Neural cell (in vitro differentiated cells): ENCODE data around the gene PFKFB1. TPM values are rescaled to one million over a fixed set of nuclear protein-coding genes. Genes with fewer than 3 reads are reported as not detected.

Source experiments
- H2AFZ ChIP-seq: fragments of 200-600, 300-800 bp; sonication (generic), shearing (Covaris generic); 2 replicates; pipeline ENCODE4 v1.6.0; 2014; ENCODE audit warnings: low read depth, mild to moderate bottlenecking, antibody characterized with exemption, low read length, moderate library complexity
- H3F3A ChIP-seq: fragments of 200-600 bp; shearing (Covaris generic); 2 replicates; pipeline ENCODE4 v1.6.1; 2016; ENCODE audit warnings: mild to moderate bottlenecking, moderate library complexity, mixed read lengths, antibody characterized with exemption, low read length; ENCODE audit not compliant: insufficient read depth, poor library complexity, severe bottlenecking
- H3K27ac ChIP-seq: fragments of 200-600, 300-800 bp; sonication (generic), shearing (Covaris generic); 2 replicates; pipeline ENCODE4 v1.5.1; 2014; ENCODE audit warnings: mild to moderate bottlenecking, low read length, moderate library complexity
- H3K27me3 ChIP-seq: fragments of 300-800, 200-600 bp; sonication (generic), shearing (Covaris generic); 2 replicates; pipeline ENCODE4 v1.6.0; 2014; ENCODE audit warnings: mild to moderate bottlenecking, low read depth, low read length, moderate library complexity; ENCODE audit not compliant: insufficient read depth
- H3K36me3 ChIP-seq: fragments of 300-800, 200-600 bp; sonication (generic), shearing (Covaris generic); 2 replicates; pipeline ENCODE4 v1.5.1; 2014; ENCODE audit warnings: mild to moderate bottlenecking, antibody characterized with exemption, low read length, moderate library complexity; ENCODE audit not compliant: insufficient read depth
- H3K4me2 ChIP-seq: fragments of 300-800, 200-600 bp; sonication (generic), shearing (Covaris generic); 2 replicates; pipeline ENCODE4 v1.6.0; 2014; ENCODE audit warnings: mild to moderate bottlenecking, low read length
- H3K4me3 ChIP-seq: fragments of 300-800, 200-600 bp; sonication (generic), shearing (Covaris generic); 2 replicates; pipeline ENCODE4 v1.5.1; 2014; ENCODE audit warnings: mild to moderate bottlenecking, low read length, moderate library complexity
- H3K79me2 ChIP-seq: fragments of 200-600 bp; shearing (Covaris generic); replicated peaks from 2 replicates; pipeline ENCODE4 v1.6.0; 2014; ENCODE audit warnings: mild to moderate bottlenecking, low read length, moderate library complexity; ENCODE audit not compliant: insufficient read depth
- H3K9ac ChIP-seq: fragments of 300-800, 200-600 bp; sonication (generic), shearing (Covaris generic); 2 replicates; pipeline ENCODE4 v1.6.1; 2016; ENCODE audit warnings: mild to moderate bottlenecking, low read length, mixed read lengths
- H3K9me2 ChIP-seq: fragments of 200-600 bp; shearing (Covaris generic); 2 replicates; pipeline ENCODE4 v1.6.1; 2016; ENCODE audit warnings: mild to moderate bottlenecking, low read length, mixed read lengths; ENCODE audit not compliant: insufficient read depth
- H3K9me3 ChIP-seq: fragments of 200-600, 300-800 bp; sonication (generic), shearing (Covaris generic); 2 replicates; pipeline ENCODE4 v1.6.1; 2016; ENCODE audit warnings: mild to moderate bottlenecking, mixed run types, low read length, moderate library complexity, mixed read lengths
- H4K20me1 ChIP-seq: fragments of 200-600 bp; shearing (Covaris generic); 2 replicates; pipeline ENCODE4 v1.6.1; 2016; ENCODE audit warnings: mild to moderate bottlenecking, mixed run types; ENCODE audit not compliant: insufficient read depth
- EP300 ChIP-seq: fragments of 450-650 bp; conservative IDR thresholded peaks from 2 replicates; pipeline ENCODE4 v1.6.1; 2014; ENCODE audit warnings: antibody characterized with exemption, mild to moderate bottlenecking, moderate library complexity; ENCODE audit not compliant: poor library complexity, severe bottlenecking
- EZH2 ChIP-seq: fragments of 200-600, 300-800 bp; shearing (Covaris generic), sonication (generic); IDR thresholded peaks from 2 replicates; pipeline ENCODE4 v1.6.1; 2014; ENCODE audit warnings: antibody characterized with exemption, low read length, borderline replicate concordance, mild to moderate bottlenecking; ENCODE audit not compliant: insufficient read depth, poor library complexity, severe bottlenecking
- MXI1 ChIP-seq: fragments of 450-650 bp; conservative IDR thresholded peaks from 2 replicates; pipeline ENCODE4 v1.6.1; 2014; ENCODE audit warnings: antibody characterized with exemption, mild to moderate bottlenecking; ENCODE audit not compliant: poor library complexity, severe bottlenecking
- POLR2AphosphoS5 ChIP-seq: IDR thresholded peaks from 2 replicates; pipeline ENCODE4 v1.6.1; 2012
- RAD21 ChIP-seq: fragments of 450-650 bp; conservative IDR thresholded peaks from 2 replicates; pipeline ENCODE4 v1.6.1; 2014; ENCODE audit warnings: antibody characterized with exemption, mild to moderate bottlenecking, moderate library complexity
- SMC3 ChIP-seq: fragments of 450-650 bp; conservative IDR thresholded peaks from 2 replicates; pipeline ENCODE4 v1.6.1; 2014; ENCODE audit warnings: antibody characterized with exemption, mild to moderate bottlenecking, moderate library complexity; ENCODE audit not compliant: poor library complexity
- TAF1 ChIP-seq: IDR thresholded peaks from 2 replicates; pipeline ENCODE4 v1.6.1; 2012; ENCODE audit warnings: low read depth
- polyA plus RNA-seq: library from polyadenylated mRNA; depleted of rRNA; stranded (reverse); fragments of >200 nt; gene quantifications from 2 replicates; pipeline ENCODE4 v1.2.3, GENCODE V29; 2014
- TF ChIP-seq, protein P1 (sequence below): fragments of 450-650 bp; IDR thresholded peaks from 2 replicates; pipeline ENCODE4 v1.5.1; 2014; ENCODE audit warnings: antibody characterized with exemption, mild to moderate bottlenecking, moderate library complexity; ENCODE audit not compliant: poor library complexity, severe bottlenecking
- TF ChIP-seq, protein P2 (sequence below): IDR thresholded peaks from 2 replicates; pipeline ENCODE4 v1.6.1; 2012; ENCODE audit warnings: borderline replicate concordance

The PFKFB1 gene
- polyA plus RNA-seq, 1 donor from 2014 or later = 0.51 TPM

DNA sequence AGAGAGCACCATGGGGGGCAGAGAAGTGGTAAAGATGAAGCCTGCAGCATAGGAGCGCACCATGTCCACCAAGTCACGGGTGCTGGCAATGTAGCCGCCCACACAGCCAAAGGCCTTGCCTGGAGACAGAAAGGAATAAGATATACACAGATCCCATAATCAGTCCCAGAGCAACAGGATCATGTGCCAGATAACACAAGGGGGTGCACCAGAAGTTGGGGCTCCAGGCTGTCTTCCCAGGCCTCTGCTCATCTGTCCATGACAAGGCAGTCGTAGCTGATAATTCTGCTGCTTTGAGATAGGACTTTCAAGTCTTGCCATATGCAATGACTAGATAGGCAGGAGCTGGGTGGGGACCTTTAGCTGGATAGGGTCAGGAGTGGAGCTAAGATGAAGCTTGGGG, 20.9 kb upstream of the PFKFB1 start (continued):
- TF ChIP-seq EP300 (no peak), MXI1 (no peak)

DNA sequence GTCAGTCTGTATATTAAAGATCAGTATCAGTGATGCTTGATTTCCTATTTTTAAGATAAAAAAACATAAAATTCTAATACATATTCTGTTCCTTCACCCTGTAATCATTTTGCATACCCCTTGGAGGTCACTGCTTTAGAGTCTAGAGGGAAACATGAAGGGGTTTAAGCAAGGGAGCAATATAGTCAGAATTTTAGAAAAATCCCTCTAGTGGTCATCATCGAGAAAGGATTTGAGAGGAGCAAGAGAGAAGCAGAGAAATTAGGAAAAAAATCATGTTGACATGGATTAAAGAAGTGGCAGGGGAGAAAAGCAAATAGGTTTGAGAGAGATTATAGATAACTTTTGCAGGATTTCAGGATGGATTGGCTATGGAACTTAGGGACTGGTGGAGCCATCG, 17.3 kb upstream of the PFKFB1 start:
- H3K36me3 ChIP-seq = no peaks in the 10 kb centered on the region
- no peak overlapping the region for H3K4me2 ChIP-seq
- H3K4me3 ChIP-seq = no peak overlapping the region
- H3K9ac ChIP-seq = no peak overlapping the region
- no peak overlapping the region for H2AFZ ChIP-seq
- H3K9me3 ChIP-seq = no peaks in the 10 kb centered on the region
- H3F3A ChIP-seq = no peaks in the 10 kb centered on the region
- no peaks in the 10 kb centered on the region for H3K9me2 ChIP-seq
- no peaks in the 10 kb centered on the region for H3K79me2 ChIP-seq
- H3K27ac ChIP-seq = no peak overlapping the region
- H4K20me1 ChIP-seq = no peaks in the 10 kb centered on the region
- H3K27me3 ChIP-seq = no peaks in the 10 kb centered on the region
- TF ChIP-seq, protein P1, sequence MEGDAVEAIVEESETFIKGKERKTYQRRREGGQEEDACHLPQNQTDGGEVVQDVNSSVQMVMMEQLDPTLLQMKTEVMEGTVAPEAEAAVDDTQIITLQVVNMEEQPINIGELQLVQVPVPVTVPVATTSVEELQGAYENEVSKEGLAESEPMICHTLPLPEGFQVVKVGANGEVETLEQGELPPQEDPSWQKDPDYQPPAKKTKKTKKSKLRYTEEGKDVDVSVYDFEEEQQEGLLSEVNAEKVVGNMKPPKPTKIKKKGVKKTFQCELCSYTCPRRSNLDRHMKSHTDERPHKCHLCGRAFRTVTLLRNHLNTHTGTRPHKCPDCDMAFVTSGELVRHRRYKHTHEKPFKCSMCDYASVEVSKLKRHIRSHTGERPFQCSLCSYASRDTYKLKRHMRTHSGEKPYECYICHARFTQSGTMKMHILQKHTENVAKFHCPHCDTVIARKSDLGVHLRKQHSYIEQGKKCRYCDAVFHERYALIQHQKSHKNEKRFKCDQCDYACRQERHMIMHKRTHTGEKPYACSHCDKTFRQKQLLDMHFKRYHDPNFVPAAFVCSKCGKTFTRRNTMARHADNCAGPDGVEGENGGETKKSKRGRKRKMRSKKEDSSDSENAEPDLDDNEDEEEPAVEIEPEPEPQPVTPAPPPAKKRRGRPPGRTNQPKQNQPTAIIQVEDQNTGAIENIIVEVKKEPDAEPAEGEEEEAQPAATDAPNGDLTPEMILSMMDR = peak; percentile 25
- TF ChIP-seq SMC3 (no peak), EZH2 (no peak), MXI1 (no peak)

DNA sequence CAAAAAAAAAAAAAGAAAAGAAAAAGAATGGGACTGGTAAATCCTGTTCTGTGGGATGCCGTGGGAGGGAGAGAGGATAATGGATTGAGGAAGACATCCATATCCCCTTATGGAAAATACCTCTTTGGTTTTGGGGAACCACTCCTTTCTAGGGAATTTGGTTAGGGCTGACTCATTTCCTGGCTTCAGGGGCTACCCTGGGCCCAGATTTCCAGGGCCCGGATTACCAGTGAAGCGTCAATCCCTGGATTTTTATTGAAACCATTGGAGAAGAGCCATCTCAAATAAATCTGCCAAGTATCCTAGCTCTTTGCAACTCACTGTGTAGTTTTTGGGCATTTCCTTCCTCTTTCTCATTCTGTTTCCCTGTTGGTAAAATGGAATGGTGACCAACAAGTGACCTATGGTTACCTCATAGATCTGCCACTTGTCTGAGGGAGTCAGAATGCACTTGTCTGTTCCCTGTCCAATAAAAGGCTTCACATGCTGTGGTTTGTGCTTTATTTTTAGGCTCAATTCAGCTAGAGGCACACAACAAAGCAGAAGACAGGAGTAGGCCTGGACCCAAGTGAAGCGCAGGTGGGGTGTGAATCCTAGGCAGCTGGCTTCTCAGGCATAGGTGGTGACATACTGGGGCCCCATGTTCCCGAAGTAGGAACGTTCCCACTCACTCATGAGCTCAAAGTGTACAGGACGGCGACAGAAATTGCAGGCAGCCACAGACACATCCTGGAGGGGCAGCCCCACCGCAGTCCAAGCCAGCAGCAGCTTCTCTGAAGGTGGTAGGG, 14.8 kb upstream of the PFKFB1 start:
- no peak overlapping the region for H3K4me3 ChIP-seq
- H3K27me3 ChIP-seq = no peaks in the 10 kb centered on the region
- no peak overlapping the region for H3K9ac ChIP-seq
- no peaks in the 10 kb centered on the region for H3K79me2 ChIP-seq
- no peaks in the 10 kb centered on the region for H3K9me2 ChIP-seq
- no peaks in the 10 kb centered on the region for H3K9me3 ChIP-seq
- no peaks in the 10 kb centered on the region for H3K36me3 ChIP-seq
- H4K20me1 ChIP-seq = no peaks in the 10 kb centered on the region
- no peak overlapping the region for H2AFZ ChIP-seq
- TF ChIP-seq EZH2 (no peak), POLR2AphosphoS5 (no peak), RAD21 (no peak)
- no peak overlapping the region for H3K27ac ChIP-seq
- no peak overlapping the region for H3K4me2 ChIP-seq
- no peaks in the 10 kb centered on the region for H3F3A ChIP-seq

DNA sequence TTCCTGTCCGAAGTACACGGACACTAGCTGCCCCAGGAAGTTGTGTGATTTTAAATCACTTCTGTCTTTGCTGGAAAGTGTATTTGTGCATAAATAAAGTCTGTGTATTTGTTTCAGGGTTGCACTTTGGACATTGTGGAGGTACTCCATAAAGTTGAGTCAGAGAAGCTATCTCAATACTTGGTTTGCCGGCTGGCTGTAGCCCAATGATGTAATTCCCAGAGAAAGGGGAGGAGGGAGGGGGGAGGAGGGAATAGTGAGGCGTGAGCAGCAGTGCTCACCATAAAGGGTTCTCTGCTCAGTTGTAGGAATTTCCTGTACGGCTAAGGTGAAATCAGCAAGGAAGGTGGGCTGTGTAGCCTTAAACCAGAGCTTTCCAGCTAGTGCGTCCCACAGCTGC, 13.7 kb upstream of the PFKFB1 start:
- Histone ChIP-seq H3K4me2 (no peak overlapping the region), H4K20me1 (no peaks in the 10 kb centered on the region), H3F3A (no peaks in the 10 kb centered on the region), H3K36me3 (no peaks in the 10 kb centered on the region), H3K9me2 (no peaks in the 10 kb centered on the region), H2AFZ (no peak overlapping the region), H3K9ac (no peak overlapping the region), H3K4me3 (no peak overlapping the region), H3K79me2 (no peaks in the 10 kb centered on the region), H3K27ac (no peak overlapping the region), H3K9me3 (no peaks in the 10 kb centered on the region), H3K27me3 (no peaks in the 10 kb centered on the region)
- TF ChIP-seq EZH2 (no peak), SMC3 (no peak), RAD21 (no peak), TAF1 (no peak), MXI1 (no peak), EP300 (no peak)
- TF ChIP-seq, protein P2, sequence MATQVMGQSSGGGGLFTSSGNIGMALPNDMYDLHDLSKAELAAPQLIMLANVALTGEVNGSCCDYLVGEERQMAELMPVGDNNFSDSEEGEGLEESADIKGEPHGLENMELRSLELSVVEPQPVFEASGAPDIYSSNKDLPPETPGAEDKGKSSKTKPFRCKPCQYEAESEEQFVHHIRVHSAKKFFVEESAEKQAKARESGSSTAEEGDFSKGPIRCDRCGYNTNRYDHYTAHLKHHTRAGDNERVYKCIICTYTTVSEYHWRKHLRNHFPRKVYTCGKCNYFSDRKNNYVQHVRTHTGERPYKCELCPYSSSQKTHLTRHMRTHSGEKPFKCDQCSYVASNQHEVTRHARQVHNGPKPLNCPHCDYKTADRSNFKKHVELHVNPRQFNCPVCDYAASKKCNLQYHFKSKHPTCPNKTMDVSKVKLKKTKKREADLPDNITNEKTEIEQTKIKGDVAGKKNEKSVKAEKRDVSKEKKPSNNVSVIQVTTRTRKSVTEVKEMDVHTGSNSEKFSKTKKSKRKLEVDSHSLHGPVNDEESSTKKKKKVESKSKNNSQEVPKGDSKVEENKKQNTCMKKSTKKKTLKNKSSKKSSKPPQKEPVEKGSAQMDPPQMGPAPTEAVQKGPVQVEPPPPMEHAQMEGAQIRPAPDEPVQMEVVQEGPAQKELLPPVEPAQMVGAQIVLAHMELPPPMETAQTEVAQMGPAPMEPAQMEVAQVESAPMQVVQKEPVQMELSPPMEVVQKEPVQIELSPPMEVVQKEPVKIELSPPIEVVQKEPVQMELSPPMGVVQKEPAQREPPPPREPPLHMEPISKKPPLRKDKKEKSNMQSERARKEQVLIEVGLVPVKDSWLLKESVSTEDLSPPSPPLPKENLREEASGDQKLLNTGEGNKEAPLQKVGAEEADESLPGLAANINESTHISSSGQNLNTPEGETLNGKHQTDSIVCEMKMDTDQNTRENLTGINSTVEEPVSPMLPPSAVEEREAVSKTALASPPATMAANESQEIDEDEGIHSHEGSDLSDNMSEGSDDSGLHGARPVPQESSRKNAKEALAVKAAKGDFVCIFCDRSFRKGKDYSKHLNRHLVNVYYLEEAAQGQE = no peak
- TF ChIP-seq, protein P1 = no peak
